ENCODE results near the gene TEAD3.
A peak's percentile ranks its signal among the peaks of the same experiment; 100 is the strongest.

Gene TEAD3

DNA sequence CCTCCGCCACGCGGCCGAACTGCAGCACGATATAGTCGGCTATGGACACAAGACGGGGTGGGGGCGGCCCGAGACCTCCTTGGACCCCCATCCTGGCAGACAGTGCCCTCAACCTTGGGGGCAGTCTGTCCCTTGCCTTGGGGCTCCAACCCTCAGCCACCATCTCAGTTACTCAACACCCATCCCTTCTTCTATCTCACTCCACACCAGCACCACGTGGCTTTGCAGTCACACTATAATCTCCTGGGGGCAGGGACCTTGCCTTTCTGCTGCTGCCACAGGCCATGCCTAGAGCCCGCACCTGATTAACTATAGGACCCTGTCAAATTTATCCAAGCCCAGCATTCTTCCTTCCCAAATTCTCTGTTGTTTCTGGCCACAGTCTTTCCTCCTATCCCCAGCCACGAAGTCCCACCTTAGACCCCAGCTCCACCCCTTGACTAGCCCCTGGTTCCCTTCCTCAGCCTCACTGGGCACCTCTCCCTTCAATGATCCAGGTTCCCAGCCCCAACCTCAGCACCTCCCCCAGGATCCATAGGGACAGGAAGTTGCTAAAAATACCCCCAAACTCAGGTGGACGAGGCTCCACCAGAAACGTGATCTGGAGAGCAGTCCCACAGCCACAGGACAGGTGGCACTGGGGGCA, 1.7 kb upstream of the TEAD3 start:
- H3K4me3 ChIP-seq (ENCODE audit: low read depth, low read length): peak overlapping the region; percentile 61
- DNase-seq (ENCODE audit: low read depth): no peak
- in situ Hi-C loops (cut with HindIII; ENCODE audit: low sequenced_read_pairs): no loop called here
- TF ChIP-seq, protein P1, sequence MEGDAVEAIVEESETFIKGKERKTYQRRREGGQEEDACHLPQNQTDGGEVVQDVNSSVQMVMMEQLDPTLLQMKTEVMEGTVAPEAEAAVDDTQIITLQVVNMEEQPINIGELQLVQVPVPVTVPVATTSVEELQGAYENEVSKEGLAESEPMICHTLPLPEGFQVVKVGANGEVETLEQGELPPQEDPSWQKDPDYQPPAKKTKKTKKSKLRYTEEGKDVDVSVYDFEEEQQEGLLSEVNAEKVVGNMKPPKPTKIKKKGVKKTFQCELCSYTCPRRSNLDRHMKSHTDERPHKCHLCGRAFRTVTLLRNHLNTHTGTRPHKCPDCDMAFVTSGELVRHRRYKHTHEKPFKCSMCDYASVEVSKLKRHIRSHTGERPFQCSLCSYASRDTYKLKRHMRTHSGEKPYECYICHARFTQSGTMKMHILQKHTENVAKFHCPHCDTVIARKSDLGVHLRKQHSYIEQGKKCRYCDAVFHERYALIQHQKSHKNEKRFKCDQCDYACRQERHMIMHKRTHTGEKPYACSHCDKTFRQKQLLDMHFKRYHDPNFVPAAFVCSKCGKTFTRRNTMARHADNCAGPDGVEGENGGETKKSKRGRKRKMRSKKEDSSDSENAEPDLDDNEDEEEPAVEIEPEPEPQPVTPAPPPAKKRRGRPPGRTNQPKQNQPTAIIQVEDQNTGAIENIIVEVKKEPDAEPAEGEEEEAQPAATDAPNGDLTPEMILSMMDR (IDR thresholded peaks at IDR 0.05; ENCODE audit: low read depth, low read length, missing control alignments): no peak

DNA sequence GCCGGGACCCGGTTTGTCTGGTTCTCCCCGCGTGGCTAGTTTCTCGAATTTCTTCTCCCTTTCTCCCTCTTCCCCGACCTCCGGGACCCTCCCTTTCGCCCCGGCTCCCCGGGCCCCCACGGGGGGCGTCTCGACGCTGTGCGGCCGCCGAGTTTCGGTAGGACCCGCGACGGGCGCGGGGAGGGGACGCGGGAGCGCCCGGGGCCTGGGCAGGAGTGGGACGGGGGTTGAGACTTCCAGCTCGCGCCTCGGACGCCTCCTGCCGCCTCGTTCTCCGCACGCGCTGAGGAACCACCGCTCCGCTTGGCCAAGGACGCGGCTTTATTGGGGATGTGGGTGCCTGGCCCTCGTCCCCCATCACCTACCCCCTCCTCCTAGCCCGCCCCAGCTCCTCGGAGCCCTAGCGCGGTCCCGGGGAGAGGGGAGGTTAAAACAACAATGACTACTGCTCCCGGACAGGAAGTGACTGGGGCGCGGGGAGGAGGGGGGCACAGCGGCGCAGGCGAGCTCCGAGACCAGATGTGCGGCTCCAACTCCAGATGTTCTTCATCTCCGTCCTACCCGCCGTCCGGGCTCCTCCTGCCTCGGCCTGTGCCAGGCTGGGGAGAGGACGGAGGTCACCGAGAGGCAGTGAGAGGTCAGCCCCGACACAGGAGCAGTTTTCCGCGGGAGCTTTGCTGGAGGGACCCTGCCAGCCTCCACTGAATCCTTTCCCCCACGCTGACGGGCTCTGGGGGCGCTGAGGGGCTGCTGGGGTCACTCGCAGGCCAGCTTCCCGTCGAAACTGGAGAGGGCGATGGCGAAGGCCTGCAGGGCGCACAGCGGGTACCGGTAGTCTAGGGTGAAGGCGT, 917 bp upstream of the TEAD3 start:
- H3K4me3 ChIP-seq (ENCODE audit: low read depth, low read length): peak overlapping the region; percentile 61
- no peak for DNase-seq (ENCODE audit: low read depth)
- in situ Hi-C loops (cut with HindIII; ENCODE audit: low sequenced_read_pairs): no loop called here
- TF ChIP-seq, protein P1 (IDR thresholded peaks at IDR 0.05; ENCODE audit: low read depth, low read length, missing control alignments): peak; percentile 4

DNA sequence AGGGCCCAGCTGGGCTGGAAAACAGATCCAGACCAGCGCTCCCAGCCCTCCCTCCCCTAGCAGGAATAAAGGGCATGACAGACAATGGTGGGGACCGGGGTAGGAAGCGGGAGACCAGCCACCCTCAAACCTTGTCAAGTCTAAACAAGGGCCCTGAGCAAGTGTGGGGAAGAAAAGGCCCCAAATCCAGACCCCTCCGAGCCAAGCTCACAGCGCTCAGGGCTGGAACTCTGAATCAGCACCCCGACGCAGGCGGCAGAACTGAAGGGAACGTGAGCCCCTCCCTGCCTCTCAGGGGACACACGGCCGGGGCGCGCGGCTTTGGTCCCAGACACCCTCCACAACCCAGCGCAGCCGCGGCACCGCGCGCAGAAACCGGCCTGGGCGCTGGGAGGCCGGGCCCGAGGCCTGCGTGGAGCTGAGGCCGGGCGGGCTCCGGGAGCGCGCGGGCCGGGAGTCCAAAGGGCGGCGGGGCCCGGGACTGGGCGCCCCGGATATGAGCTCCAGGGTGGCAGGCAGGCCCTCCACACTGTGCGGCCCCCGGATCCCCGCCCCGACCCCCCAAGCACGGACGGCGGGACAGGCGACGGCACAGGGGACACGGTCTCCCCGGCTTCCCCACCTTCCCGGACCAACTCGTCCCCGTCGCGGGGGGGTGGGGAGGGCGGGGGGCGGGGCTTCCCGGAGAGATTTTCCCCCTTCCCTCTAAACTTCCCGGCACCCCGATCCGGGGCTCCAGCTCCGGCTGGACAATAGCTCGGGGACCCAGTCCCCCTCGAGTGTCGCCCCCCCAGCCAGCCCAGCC, 641 bp downstream of the TEAD3 start:
- peak overlapping the region; percentile 61 for H3K4me3 ChIP-seq (ENCODE audit: low read depth, low read length)
- DNase-seq (ENCODE audit: low read depth): no peak
- in situ Hi-C loops (cut with HindIII; ENCODE audit: low sequenced_read_pairs): no loop called here
- TF ChIP-seq, protein P1 (IDR thresholded peaks at IDR 0.05; ENCODE audit: low read depth, low read length, missing control alignments): no peak

DNA sequence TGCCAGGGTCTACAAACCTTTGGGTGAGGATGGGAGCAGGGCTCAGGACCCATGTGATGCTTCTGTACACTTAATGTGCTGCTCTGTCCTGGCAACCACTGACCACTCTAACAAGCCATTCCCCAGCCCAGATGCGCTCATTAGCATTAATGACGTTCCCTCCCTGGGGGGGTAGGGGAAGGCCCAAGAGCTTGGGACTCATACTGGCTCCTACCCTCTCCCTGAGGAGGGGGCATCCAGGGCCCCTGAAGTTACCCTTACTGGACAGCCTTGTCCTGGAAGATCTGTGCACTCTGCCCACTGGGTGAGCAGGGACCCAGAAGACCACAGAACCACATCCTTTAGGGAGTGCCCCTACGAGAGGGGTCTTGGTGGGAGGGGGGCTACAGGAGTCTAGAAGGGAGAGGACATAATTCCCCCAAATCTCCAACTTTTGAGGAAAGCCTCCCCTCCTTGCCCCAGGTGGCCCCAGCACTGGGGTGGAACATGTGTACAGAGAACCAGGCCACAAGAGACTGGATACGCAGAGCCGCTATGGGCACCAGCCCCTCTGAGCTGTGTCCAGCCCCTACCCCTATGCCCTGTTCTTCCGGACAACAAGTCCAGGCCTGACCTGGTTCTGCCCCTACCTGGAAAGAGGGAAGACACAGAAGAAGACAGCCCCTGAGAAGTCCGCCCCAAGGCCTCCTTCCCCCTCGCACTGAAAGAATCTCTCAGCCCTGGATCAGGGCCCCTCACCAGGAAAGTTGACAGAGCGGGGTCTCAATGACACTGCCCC, 1.4 kb downstream of the TEAD3 start:
- H3K4me3 ChIP-seq (ENCODE audit: low read depth, low read length): peak overlapping the region; percentile 61

DNA sequence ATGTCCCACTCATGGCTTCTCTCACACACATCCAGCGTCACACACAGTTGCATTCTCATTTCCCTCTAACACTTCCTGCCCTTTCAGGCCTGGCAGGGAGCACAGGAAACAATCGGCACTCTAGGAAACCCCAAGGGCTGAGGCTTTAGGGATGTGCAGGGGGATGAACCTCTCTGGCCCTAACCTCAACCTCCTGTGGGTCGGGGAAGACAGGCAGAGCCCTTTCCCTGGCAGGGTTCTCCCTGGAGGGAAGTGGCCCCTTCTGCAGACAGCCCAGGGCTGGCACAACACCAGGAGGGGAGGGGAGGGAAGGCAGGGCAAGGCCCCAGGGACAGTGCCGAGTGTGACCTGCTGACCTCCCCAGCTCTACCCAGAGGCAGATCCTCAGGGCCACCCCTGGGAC, 2.7 kb downstream of the TEAD3 start:
- no peak for DNase-seq (ENCODE audit: low read depth)
- TF ChIP-seq, protein P1 (IDR thresholded peaks at IDR 0.05; ENCODE audit: low read depth, low read length, missing control alignments): no peak
- in situ Hi-C loops (cut with HindIII; ENCODE audit: low sequenced_read_pairs): no loop called here
- peak overlapping the region; percentile 0 for H3K4me3 ChIP-seq (ENCODE audit: low read depth, low read length)

More for the DNA sequence above, 1.4 kb downstream of the TEAD3 start:
- TF ChIP-seq, protein P1 (IDR thresholded peaks at IDR 0.05; ENCODE audit: low read depth, low read length, missing control alignments): no peak
- in situ Hi-C loops (cut with HindIII; ENCODE audit: low sequenced_read_pairs): no loop called here
- DNase-seq (ENCODE audit: low read depth): no peak
